ENCODE data around the gene RAPGEF5.

Gene RAPGEF5

GRCh38 chr7:22252016-22252415, 104.9 kb downstream of the RAPGEF5 start:
- DNase-seq, result no peak

GRCh38 chr7:22251281-22251680, 105.7 kb downstream of the RAPGEF5 start:
- DNase-seq, result no peak

GRCh38 chr7:22250390-22250789, 106.6 kb downstream of the RAPGEF5 start:
- DNase-seq, result no peak

- DNase-seq, result no peak
These were observed 108.7 kb downstream of the RAPGEF5 start for GRCh38 chr7:22248111-22248809.

- DNase-seq, result no peak
These were observed 115.1 kb downstream of the RAPGEF5 start for GRCh38 chr7:22241805-22242390.

GRCh38 chr7:22240904-22241571, 115.9 kb downstream of the RAPGEF5 start:
- DNase-seq, result no peak

- no peak for DNase-seq
These were observed 118.3 kb downstream of the RAPGEF5 start for GRCh38 chr7:22238354-22239311.

GRCh38 chr7:22235134-22235533, 121.8 kb downstream of the RAPGEF5 start:
- no peak for DNase-seq

- DNase-seq, result no peak
These were observed 122.7 kb downstream of the RAPGEF5 start for GRCh38 chr7:22234227-22234626.

- DNase-seq, result no peak
These were observed 125.1 kb downstream of the RAPGEF5 start for GRCh38 chr7:22231806-22232205.

GRCh38 chr7:22231141-22231540, 125.8 kb downstream of the RAPGEF5 start:
- no peak for DNase-seq

- DNase-seq, result no peak
These were observed 126.7 kb downstream of the RAPGEF5 start for GRCh38 chr7:22230238-22230637.

- no peak for DNase-seq
These were observed 127.8 kb downstream of the RAPGEF5 start for GRCh38 chr7:22229148-22229547.

GRCh38 chr7:22223807-22224206, 133.1 kb downstream of the RAPGEF5 start:
- DNase-seq, result no peak

GRCh38 chr7:22220941-22221340, 136.0 kb downstream of the RAPGEF5 start:
- no peak for DNase-seq

- DNase-seq, result no peak
These were observed 137.0 kb downstream of the RAPGEF5 start for GRCh38 chr7:22219739-22220493.

GRCh38 chr7:22219036-22219435, 137.9 kb downstream of the RAPGEF5 start:
- DNase-seq, result no peak

- no peak for DNase-seq
These were observed 140.0 kb downstream of the RAPGEF5 start for GRCh38 chr7:22216832-22217475.

- DNase-seq, result no peak
These were observed 140.6 kb downstream of the RAPGEF5 start for GRCh38 chr7:22216309-22216708.

GRCh38 chr7:22214000-22214399, 143.0 kb downstream of the RAPGEF5 start:
- DNase-seq, result no peak

GRCh38 chr7:22213081-22213480, 143.9 kb downstream of the RAPGEF5 start:
- DNase-seq, result no peak

- DNase-seq, result no peak
These were observed 146.0 kb downstream of the RAPGEF5 start for GRCh38 chr7:22210967-22211366.
